K562 (cell line): ENCODE measurements around the gene TULP4.

Experiments
- CTCF ChIP-seq, 3 experiments: IDR thresholded peaks in 2 of 3; conservative IDR thresholded peaks in 1 of 3; 2 replicates each; pipeline ENCODE4 v1.5.1; 2011 to 2012; ENCODE audit warnings: low read length in 3 of 3, mild to moderate bottlenecking in 3 of 3, control low read depth in 2 of 3, improper control_type of control experiment in 1 of 3, inconsistent platforms in 1 of 3, low read depth in 1 of 3, mixed read lengths in 1 of 3, moderate library complexity in 1 of 3; ENCODE audit not compliant: insufficient read depth in 2 of 3
- SP2 ChIP-seq: IDR thresholded peaks from 2 replicates; pipeline ENCODE4 v1.6.1; 2011; ENCODE audit warnings: mild to moderate bottlenecking, low read depth, low read length, moderate library complexity; ENCODE audit not compliant: poor library complexity, severe bottlenecking; ENCODE audit errors: extremely low read depth
- ZNF407 ChIP-seq: fragments of 450-650 bp; IDR thresholded peaks from 2 replicates; pipeline ENCODE4 v1.6.1; 2016; ENCODE audit warnings: low read depth

- TF ChIP-seq SP2 (no peak), ZNF407 (no peak), CTCF (IDR thresholded peaks at IDR 0.05 in 2 of 3, conservative IDR thresholded peaks at IDR 0.05 in 1 of 3; ENCODE audit: insufficient read depth in 2 of 3, low read depth in 1 of 3, low read length in 3 of 3) (no peak)
These were observed 25.9 kb upstream of the TULP4 start for GRCh38 chr6:158286413-158286812.
